DMS79 (cell line): ENCODE results near the gene PARVA.

Experiments used
- DNase-seq: peaks from one replicate; lab custom pipeline; 2025; lab: John Stamatoyannopoulos, UW

Gene PARVA

DNA sequence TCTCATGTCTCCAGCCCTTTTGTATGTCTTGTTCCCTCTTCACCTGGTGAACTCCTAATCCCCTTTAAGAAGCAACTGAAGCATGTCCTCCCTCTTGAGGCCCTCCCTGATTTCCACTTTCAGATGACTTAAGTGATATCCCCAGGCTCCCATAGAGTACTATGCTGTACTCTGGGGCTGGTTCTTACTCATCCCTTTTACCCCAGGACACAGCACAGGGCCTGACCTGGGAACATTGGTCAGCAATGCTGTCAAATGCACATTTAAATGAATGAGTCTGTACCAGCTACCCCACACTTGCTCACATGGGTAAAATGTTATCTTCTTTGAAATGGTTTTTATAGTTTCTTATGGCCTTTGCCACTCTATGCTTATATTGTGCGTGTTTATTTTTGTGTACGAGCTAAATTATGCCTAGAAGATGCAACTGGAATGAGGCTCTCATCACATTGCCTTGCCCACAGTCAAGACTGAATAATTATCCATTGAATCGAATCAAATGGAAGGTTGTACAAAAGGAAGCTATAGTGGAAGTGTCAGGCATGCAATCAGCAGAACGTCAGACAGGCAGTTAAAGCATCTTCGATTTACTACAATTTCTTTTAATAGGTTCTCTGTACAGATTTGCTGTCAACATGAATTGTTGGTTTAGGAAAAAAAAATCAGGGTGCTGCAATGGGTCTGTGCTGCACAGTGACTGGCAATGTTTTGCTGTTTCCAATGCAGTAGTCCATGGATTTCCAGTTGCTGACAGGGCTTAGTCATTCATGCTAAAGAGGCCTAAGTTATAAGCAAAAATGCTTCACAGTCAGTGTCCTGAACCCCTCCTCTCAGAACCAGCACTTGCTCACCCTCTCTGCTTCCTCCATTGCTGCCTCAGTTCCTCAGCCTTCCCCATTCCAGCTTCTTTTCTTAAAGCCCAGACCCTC, 79.5 kb downstream of the PARVA start:
- no peak for DNase-seq

DNA sequence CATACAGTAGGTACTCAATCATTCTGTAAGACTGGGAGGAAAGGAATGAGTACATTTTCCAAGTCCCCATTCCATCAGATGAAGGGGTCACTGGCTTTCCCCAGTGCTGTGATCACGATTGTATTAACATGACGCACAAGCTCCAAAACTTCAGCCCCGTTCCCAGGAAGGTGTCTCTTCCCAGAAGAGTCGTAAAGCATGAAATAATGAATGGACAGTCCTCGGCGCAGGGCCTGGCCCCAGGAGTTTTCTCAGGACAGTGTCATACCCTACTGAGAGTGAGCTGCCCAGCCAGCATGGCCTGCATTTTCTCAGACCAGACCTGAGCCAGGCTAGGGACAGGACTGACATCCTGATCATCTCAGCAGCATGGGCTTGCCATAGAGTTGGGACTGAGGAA, 80.7 kb downstream of the PARVA start:
- DNase-seq: no peak

DNA sequence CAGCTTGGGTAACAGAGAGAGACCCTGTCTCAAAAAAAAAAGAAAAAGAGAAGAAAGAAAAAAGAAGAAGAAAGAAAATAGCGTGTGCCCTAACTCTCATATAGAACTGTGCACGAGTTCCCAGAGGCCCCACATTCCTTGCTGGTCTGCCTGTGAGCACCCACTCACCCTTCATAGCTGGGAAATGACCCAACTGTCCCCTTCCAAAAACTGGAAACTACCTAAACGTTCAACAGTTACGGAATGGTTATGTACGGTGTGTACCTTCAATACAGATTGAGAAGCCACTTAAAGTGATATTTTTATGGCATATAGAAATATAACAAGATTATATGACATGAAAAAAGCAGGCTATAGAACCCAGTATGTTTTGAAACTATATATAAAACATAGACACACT, 82.0 kb downstream of the PARVA start:
- DNase-seq: no peak

DNA sequence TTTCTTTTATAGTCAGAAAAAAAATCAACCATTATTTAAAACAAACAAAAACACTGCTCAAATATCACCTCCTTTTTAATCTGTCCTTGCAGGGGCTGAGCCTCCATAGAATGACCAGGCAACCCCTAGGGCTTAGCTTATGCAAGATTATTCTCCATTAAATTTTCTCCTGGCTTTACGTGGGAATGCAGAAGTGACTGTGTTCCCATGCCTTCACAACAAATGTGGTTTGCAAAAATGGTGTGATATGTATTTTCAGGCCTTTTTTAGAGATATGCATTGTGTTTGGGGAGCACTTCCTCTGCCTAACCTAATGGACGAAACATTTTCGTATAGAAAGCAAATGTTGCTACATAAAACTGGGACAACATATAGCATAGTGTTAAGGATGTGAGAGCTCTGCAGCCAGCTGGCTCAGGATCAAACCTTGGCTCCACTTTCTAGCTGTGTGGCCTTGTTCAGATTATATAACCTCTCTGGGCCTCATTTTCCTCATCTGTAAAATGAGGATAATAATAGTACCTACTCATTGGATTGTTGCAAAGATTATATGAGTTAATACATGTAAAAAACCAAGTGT, 82.6 kb downstream of the PARVA start:
- DNase-seq: no peak

DNA sequence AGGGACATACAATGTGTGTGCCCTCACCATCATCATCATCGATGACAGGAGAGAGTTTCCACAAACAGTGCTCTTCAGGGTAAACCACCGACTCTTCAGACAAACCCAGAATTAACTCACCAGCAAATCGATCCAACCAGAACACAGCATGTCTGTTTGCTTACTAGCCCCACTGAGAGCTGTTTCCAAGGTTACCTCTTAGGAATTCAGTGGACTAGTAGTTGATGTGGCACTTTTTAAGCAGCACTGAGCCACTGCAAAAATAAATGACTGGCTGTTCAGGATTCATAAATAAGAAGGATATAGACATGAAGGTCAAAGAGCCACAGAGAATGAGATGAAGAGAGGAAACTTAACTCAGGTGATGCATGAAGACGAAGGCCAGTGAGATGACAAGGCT, 83.1 kb downstream of the PARVA start:
- DNase-seq: peak; percentile 15

DNA sequence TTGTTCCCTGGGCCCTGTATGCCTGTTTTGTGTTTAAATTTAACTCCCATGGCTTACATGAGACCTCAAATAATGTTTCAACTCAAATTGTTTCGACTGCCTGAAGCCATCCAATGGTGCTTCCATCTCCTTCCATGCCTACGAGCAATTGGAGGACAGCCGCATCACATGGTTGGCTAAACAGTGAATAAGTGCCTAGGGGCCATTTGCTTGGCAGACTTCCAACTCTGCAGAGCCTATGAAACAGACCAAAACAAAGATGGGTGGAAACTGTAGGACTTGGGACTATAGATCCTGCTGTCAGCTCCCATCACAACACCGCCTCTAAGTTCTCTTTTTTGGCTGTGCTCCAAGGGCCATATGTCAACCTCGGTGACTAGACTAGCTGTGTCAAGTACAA, 84.1 kb downstream of the PARVA start:
- DNase-seq: no peak

DNA sequence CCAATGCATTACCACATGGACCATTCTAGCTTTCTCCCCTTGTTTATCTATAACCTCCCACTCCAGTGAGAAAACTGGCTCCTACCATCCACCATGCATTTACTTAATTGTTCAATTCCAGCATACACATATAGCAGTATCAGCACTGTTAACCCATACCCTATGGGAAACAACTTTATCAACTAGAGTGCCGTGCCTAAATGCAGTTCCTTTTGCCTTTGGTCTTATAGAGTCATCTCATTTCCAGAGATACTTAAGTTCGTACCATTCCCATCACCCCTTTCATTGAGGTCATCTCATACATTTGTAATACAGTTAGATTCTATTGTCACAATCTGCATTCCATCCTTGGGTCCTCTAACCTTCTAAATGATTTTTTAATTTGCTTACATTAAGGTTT, 86.9 kb downstream of the PARVA start:
- DNase-seq: no peak

DNA sequence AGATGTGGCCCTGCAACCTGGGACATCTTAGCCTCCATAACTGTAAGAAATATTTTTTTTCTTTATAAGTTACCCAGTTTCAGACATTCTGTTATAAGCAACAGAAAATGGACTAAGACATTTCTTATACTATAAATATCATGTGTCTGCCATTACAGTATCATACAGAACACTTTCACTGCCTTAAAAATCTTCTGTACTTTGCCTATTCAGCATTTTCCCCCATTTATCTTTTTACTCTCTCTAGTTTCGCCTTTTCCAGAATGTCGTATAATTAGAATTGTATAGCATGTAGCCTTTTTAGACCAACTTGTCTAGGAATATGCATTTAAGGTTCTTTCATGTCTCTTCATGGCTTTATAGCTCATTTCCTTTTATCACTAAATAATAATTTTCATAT, 88.0 kb downstream of the PARVA start:
- no peak for DNase-seq

DNA sequence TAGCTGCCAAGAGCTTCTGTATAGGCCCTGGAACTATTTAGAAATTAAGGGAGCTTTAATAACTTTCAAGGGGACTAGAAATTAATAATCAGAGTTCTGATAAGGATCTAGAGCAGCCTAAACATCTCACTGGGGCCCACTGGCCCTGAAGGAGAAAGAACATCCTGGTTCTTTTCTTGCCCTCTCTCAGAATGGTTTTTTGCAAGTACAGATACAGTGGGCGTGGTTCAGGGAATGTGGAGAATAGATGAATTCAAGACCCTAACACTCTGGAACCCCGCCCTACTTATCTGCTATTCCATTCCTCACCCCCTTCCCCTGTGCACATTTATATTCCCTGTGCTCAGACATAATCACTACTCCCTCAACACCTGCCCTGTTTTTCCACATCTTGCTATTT, 90.2 kb downstream of the PARVA start:
- no peak for DNase-seq

DNA sequence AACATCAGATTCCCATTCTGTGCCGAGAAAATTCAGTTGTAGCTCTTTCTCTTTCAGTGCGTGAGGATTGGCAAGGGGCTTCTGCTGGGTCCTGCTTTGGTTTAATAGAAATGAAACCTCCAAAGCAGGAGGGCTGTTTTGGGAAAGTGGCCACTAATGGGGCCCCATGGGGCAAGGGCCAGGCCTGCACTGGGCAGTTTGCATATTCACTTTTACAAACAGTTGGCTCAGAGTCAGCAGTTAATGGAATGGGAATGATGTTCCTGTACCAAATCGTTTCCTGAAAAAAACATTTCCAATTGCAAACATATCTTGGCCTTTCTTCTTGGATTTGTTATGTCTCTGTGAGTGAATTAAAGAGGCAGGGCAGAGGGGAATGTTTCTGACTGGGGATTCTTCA, 92.1 kb downstream of the PARVA start:
- DNase-seq: no peak

DNA sequence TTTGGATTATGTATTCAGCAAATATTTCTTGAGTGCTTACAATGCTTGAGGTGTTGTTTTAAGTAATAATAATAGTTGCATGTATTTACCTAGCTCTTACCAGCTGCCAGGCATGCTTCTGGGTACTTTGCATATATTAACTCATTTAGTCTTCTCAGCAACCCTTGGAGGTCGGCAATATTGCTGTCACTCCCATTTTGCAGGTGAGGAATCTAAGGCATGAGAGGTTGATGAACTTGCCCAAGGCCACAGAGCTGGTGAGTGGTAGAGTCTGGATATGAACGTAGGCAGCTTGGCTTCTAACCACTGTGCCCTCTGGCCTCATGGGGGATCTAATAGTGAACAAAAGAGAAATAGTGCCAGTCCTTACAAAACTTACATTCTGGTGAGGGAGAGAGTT, 92.9 kb downstream of the PARVA start:
- DNase-seq: no peak

DNA sequence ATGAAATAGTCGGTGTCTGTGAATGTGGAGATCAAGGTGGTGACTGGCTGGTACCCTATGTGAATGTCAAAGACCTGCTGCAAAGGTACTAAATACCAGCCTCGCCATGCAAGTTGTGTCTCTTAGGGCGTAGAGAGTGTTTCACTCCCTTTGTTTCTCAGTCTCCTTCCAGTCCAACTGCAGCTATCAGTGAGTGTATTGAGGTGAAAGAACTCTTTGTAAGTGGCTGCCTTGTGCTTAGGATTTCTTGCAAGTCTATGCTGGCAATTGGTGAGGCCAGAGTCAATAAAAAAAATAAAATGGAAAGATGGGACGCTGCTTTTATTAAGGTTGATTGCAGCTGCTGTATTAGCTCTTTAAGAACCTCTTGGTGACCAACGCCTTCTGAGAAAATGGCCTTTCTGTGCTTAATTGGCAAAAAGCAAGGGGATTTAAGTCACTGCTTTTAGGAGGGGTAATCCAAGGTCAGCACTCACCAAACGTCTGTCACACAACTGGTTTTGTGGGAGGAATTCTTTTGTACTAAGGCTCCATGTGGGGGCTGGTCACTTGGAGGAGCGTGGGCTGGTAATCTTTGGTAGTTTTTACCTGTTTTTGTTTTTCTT, 95.1 kb downstream of the PARVA start:
- DNase-seq: peak; percentile 49

DNA sequence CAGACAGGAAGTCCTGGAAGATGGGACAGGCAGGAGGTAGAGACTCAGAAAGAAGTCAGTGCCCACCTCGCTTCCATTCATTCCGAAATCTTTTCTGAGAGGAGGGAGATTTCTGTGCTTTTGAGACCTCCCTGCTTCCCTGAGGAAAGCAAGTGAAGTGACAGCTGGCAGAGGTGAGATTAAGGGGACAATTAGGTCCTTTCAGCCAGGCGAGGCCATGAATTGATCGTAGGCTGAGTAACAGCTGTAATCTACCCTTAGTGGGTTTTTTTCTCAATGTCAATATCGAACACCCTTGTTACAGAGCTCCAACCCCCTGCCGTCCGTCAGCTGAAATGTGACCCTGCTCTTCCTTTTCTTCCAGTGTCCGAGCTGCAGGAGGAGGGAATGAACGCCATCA, 96.0 kb downstream of the PARVA start:
- no peak for DNase-seq

DNA sequence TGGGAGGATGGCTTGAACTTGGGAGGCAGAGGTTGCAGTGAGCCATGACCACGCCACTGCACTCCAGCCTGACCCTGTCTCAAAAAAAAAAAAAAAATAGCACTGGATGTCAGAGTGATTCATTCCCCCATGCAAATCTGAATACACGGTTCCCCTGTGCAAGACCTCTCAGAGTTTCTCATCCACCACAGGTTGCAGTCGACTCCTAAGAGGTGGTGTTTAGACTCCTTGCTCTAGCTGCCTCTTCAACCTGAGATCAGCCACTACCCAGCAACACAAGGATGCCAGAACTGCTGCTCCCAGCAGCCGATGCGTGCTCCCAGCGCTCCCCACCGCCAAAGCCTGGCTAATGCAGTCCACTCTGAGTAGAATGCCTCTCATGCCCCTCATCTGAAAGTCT, 97.5 kb downstream of the PARVA start:
- no peak for DNase-seq

DNA sequence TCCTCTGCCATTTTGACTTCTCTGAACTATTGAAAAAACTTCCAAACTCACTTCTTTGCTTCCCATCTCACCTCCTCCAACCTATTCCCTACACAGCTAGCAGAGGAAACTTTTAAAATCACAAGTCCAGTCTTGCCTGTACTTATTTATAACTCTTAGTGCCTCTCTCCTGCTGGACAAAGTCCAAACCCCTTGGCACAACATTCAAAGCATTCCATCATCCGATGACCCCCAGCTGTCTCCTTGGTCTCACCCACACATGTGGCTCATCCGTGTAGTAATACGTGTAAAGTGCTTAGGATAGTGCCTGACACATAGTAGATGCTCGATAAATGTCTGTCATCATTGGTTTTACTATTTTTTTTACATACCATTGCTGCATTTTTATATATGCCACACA, 101.4 kb downstream of the PARVA start:
- no peak for DNase-seq

DNA sequence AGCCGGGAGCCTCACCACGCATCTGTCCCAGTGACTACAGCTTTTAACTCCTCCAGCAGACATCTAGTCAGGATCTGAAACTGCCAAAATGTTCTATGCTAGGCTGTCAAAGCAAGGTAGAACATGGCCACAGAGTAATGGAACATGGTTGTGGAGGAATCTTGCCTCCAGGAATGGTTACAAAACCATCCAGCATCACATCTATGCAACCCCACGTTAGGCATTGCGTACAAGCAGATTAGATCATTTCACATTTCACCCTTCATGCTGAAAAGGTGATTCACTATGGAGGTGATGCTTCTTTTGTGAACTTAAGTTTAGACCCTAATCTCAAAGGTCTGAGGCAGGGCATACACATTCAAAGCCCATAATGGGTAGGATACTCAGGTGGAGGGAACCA, 103.0 kb downstream of the PARVA start:
- no peak for DNase-seq

DNA sequence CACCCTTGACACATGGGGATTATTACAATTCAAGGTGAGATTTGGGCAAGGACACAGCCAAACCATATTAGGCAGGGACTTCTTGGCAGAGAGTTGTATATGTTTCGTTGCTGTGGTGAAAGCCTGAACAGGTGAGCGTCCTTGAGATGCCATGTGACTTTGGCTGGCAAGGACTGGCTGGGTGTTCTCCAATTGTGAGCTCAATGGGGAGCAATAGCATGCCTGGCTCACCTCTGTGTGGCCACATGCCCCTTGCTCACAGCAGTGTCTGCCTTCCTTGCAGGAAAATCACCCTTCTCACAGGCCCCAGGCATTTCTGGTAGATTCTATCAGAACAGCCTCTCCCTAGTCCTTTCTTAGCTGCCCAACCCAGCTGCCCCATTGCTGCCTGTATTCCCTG, 105.5 kb downstream of the PARVA start:
- no peak for DNase-seq

DNA sequence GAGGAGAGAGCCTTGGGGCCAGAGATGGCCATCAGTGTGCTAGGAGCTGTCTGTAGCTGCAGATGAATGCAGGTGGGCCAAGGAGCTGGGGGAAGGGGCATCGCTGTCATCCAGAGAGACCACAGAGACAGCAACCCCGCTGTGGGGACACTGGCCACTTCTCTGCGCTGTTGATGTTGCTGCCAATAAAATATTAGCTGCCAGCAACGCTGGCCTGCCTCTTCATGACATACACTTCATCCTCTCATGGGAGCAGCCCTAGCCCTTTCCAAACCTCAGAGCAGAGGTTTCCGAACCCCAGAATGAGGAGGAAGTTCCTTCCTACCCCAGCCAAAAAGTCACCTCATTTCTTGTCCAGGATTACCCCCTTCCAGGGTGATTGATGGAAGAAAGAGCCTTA, 106.2 kb downstream of the PARVA start:
- no peak for DNase-seq

DNA sequence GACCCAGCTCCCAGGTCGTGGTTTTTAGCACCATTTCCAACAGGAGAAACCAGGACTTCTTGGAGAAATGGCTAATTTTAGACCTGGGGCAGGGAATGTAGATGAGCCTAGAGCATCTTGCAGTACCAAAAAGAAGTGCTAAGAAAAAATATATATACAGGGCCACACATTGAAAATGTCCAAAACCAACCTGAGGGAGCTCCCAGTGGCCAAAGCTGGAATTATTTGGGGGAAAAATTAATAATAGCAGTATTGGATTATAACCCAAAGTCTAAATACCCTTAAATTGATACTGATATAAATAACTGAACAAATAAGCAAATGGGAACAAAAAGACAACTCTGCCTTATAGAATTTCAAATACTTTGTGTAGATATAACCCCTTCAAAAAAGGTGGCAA, 108.0 kb downstream of the PARVA start:
- DNase-seq: no peak

DNA sequence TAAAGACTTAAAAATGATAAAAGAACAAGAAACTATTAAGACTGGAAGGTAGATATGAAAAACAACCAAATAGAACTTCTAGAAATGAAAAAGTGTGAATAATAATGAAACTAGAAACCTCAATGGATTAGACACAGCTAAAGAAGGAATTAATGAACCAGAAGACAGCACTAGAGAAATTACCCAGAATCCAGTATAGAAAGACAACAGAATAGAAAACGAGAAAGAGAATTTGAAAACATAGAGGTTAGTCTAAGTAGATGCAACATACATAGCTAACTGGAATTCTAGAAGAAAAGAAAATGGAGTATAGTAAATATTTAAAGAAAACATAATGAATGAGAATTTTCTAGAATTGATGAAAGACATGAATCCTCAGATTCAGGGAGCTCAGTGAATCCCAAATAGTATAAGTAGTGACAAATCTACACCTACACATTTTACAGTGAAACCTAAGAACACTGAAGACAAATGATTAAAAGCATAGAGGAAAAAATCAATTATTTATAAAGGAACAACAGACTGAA, 111.9 kb downstream of the PARVA start:
- DNase-seq: no peak

DNA sequence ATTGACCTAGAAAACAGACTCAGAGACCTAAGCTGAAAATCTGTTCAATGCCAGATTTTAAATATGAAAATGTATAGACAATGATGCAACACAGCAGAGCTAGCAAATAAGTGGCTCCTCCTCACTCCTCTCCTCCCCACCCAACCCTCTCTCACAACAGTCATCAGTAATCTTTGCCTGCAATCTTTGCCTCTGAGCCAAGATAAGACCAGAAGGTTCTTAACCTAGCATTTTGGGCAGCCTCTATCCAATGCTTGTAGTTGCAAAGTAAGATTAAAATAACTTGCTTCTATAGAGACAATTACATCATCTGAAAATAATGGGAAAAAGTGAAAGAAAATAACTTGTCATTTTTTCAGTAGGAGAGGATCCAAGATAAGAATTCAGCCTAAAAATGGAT, 117.3 kb downstream of the PARVA start:
- no peak for DNase-seq

DNA sequence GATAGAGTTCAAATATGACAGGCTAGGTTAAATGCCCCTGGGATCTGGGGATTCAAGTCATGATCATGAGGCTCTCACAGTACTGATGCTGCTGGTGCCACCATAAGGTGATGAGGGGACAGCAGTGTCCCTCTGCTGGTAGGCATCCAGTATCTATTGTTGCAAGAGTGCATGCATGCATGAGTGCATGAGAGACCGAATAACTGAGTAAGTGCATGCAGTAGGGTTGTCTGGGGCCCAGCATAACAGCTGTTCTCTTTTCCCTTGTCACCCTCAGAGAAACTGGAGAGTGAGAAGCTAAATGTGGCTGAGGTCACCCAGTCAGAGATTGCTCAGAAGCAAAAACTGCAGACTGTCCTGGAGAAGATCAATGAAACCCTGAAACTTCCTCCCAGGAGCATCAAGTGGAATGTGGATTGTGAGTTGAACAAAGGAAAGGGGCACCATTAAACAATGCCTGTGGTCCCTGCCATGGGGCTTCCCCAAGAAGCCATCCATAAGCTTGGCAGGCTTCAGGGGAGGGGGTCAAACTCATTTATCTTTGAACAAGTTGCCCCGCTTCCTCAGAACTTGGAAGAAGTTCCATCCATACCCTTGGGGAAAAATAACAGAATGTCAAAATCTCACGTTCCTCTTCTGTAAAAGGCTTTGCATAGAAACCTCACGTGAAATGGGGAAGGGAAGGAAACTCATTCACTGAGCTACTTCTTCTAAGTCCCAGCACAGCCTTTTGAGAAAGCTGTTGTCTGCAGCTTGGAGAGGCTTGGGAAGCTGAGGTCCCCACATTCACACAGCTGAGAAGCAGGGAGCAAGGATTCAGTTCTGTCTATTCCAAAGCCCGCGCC, 119.0 kb downstream of the PARVA start:
- DNase-seq: peak; percentile 39
